Measurements from ENCODE around the gene ISG20L2.

The ISG20L2 gene

DNA sequence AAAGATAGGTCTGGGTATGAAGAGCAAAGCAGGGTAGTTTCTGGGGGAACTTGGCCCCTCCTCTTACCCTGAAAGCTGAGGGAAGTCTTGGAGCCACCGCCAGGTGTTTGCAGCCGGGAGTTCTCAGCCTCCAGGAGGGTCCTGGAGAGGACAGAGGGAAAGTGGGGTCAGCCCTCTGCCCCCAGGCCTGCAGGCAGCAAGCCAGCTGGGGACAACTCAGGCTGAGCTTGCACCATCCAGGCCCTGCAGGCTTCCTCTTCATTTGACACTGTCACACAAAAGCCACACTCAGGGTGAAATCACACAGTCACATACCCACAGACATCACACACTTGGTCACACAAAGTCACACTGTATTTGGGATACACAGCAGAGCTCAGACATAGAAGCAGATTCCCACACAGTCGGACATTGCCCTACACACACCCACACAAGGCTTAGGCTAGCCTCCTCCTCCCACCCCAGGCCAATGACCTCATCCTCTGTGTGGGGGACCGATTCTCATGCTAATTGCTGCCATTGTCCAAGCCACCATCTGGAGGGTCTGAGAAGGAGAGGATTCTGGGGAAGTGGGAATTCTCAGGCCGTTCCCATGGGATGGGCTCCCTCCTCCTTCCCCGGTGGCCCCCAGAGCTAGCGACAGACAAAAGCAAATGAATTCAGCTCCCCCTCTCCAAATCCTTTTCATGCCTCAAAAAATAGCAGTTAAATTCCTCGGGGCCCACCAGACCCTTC, 55.0 kb downstream of the ISG20L2 start:
- no peak for TF ChIP-seq PPARA (CRISPR knock-in tag; IDR thresholded peaks at IDR 0.05; ENCODE audit: borderline replicate concordance)
- TF ChIP-seq CSDC2 (CRISPR knock-in tag; IDR thresholded peaks at IDR 0.05) = no peak
- TF ChIP-seq ZNF70 (CRISPR knock-in tag; IDR thresholded peaks at IDR 0.05) = no peak
- no peak for TF ChIP-seq SNAI2 (CRISPR knock-in tag; IDR thresholded peaks at IDR 0.05)
- TF ChIP-seq CSRNP3 (CRISPR knock-in tag; IDR thresholded peaks at IDR 0.05) = no peak
- no peak for TF ChIP-seq ZFP3 (CRISPR knock-in tag; IDR thresholded peaks at IDR 0.05)
- no peak for TF ChIP-seq OSR1 (CRISPR knock-in tag; IDR thresholded peaks at IDR 0.05)
- no peak for TF ChIP-seq TCF4 (CRISPR knock-in tag; IDR thresholded peaks at IDR 0.05; ENCODE audit: borderline replicate concordance)
- TF ChIP-seq, protein P1, sequence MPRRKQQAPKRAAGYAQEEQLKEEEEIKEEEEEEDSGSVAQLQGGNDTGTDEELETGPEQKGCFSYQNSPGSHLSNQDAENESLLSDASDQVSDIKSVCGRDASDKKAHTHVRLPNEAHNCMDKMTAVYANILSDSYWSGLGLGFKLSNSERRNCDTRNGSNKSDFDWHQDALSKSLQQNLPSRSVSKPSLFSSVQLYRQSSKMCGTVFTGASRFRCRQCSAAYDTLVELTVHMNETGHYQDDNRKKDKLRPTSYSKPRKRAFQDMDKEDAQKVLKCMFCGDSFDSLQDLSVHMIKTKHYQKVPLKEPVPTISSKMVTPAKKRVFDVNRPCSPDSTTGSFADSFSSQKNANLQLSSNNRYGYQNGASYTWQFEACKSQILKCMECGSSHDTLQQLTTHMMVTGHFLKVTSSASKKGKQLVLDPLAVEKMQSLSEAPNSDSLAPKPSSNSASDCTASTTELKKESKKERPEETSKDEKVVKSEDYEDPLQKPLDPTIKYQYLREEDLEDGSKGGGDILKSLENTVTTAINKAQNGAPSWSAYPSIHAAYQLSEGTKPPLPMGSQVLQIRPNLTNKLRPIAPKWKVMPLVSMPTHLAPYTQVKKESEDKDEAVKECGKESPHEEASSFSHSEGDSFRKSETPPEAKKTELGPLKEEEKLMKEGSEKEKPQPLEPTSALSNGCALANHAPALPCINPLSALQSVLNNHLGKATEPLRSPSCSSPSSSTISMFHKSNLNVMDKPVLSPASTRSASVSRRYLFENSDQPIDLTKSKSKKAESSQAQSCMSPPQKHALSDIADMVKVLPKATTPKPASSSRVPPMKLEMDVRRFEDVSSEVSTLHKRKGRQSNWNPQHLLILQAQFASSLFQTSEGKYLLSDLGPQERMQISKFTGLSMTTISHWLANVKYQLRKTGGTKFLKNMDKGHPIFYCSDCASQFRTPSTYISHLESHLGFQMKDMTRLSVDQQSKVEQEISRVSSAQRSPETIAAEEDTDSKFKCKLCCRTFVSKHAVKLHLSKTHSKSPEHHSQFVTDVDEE (CRISPR knock-in tag; IDR thresholded peaks at IDR 0.05) = no peak
- no peak for TF ChIP-seq ZC3H10 (CRISPR knock-in tag; IDR thresholded peaks at IDR 0.05)
- TF ChIP-seq ZFP30 (CRISPR knock-in tag; IDR thresholded peaks at IDR 0.05) = no peak
- TF ChIP-seq TOX (CRISPR knock-in tag; IDR thresholded peaks at IDR 0.05; ENCODE audit: borderline replicate concordance) = no peak
- TF ChIP-seq ZNF565 (CRISPR knock-in tag; conservative IDR thresholded peaks at IDR 0.05; ENCODE audit: low read depth) = no peak
- TF ChIP-seq ZNF8 (CRISPR knock-in tag; IDR thresholded peaks at IDR 0.05) = no peak
- TF ChIP-seq, protein P2, sequence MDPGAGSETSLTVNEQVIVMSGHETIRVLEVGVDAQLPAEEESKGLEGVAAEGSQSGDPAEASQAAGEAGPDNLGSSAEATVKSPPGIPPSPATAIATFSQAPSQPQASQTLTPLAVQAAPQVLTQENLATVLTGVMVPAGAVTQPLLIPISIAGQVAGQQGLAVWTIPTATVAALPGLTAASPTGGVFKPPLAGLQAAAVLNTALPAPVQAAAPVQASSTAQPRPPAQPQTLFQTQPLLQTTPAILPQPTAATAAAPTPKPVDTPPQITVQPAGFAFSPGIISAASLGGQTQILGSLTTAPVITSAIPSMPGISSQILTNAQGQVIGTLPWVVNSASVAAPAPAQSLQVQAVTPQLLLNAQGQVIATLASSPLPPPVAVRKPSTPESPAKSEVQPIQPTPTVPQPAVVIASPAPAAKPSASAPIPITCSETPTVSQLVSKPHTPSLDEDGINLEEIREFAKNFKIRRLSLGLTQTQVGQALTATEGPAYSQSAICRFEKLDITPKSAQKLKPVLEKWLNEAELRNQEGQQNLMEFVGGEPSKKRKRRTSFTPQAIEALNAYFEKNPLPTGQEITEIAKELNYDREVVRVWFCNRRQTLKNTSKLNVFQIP (CRISPR knock-in tag; IDR thresholded peaks at IDR 0.05; ENCODE audit: borderline replicate concordance, low read depth) = no peak
- TF ChIP-seq PATZ1 (CRISPR knock-in tag; IDR thresholded peaks at IDR 0.05; ENCODE audit: borderline replicate concordance) = no peak
- no peak for TF ChIP-seq BACH2 (CRISPR knock-in tag; IDR thresholded peaks at IDR 0.05; ENCODE audit: borderline replicate concordance)
- no peak for TF ChIP-seq GLIS3 (CRISPR knock-in tag; IDR thresholded peaks at IDR 0.05)
- ATAC-seq = no peak

Data from SK-N-SH treated with all-trans-retinoic acid at 6 μM for 48 hours (cell line).